GM23248 (cell line): ENCODE measurements around the gene SLC29A1.

Experiments
- EZH2 ChIP-seq: fragments of 200-600 bp; sonication (generic); IDR thresholded peaks from 2 replicates; pipeline ENCODE4 v1.6.1; 2018; ENCODE audit warnings: antibody characterized with exemption, mild to moderate bottlenecking; ENCODE audit not compliant: insufficient read depth, poor library complexity, severe bottlenecking
- EZH2phosphoT487 ChIP-seq: fragments of 200-600 bp; sonication (generic); IDR thresholded peaks from 2 replicates; pipeline ENCODE4 v1.6.1; 2018; ENCODE audit warnings: antibody characterized with exemption, moderate library complexity, mild to moderate bottlenecking, low read depth; ENCODE audit not compliant: insufficient read depth

GRCh38 chr6:44257025-44257752 lies 33.8 kb downstream of the SLC29A1 start, which contains the start of gene SLC35B2:
- TF ChIP-seq EZH2 (no peak), EZH2phosphoT487 (no peak)
